Epithelial cell of umbilical artery (primary cell): Measurements from ENCODE around the gene SPTBN2. TPM values are rescaled to one million over a fixed set of nuclear protein-coding genes. Genes with fewer than 3 reads are reported as not detected.

Experiments
- total RNA-seq: library from RNA; depleted of rRNA; stranded (reverse); fragments of >200 nt; gene quantifications from 2 replicates; pipeline ENCODE4 v1.2.3, GENCODE V29; 2014

Gene SPTBN2
- total RNA-seq = 26.3 and 38.3 TPM in 2 replicates

DNA sequence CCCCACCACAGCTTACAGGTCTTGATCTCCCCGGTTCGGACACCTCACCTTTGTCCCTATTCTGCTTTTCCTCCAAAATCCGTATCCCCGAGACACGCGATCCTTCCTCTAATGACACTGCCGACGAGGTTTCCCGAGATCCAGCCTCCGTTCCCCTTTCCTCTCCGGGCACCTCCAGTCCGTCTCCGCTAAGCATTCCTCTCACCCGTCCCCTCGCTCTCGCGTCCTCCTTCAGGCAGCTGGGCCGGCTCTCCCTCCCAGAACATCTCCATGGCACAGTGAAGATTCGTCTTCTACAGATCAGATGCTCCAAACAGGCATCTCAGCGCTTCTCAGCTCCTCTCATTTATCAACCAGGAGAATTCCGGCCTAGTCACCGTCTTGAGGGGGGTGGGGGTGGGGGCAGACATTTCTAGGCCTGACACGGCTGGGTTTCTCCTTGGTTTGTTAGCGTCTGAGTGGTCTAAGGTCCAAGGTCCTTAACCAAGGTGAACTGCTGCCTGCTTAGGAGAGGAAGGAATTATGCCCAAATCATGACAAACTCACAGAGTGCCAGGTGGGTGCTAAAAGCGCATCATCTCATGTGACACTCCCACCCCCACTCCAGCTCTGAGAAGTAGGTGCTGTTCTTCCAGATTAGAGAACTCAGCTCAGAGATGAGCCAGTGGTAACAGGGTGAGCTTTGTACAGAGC is at the start of gene SPTBN2:
Gene SPTBN2 (minus strand): TSS at position 524 of the 693 bp plus-strand sequence. CDS start 7,976 bp downstream, outside the sequence.

DNA sequence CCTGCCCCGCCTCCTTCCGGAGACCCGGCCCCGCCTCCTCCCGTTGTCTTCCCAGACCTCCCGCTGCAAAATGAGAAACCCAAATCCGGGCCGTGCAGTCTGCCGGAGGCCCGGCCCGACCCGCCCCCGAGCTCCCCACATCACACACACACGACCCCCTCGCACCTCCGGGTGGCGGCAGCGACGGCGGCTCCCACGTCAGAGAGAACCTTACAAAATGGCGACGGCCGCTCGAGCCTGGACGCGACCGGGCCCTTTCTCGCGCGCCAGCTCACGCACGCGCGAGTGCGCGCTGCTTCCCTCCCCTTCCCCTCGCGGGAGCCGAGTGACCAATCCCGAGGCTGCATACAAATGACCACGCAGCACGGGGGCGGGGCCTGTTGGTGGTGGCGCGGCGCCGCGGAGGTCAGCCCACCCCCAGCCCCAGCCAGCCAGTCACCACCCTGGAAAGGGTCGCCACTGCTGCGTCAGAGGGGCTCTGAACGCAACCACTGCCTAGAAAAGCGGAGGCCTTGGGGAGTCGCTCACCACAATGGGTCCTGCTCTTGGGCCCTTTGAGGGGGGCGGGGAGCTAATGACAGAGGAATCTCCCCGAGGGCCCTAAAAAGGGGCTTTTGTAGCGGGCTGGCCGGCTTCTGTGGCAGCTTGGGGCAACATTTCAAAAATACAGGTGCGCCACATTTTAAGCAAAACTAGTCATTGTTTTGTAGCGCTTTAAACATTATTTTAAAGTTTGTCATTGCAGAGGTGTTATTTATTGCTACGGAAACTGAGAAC is 51.2 kb downstream of the SPTBN2 start, which contains the start of gene RBM4B:
Gene RBM4B (minus strand): TSS at position 289 of the 777 bp plus-strand sequence. CDS start 808 bp downstream, outside the sequence.

DNA sequence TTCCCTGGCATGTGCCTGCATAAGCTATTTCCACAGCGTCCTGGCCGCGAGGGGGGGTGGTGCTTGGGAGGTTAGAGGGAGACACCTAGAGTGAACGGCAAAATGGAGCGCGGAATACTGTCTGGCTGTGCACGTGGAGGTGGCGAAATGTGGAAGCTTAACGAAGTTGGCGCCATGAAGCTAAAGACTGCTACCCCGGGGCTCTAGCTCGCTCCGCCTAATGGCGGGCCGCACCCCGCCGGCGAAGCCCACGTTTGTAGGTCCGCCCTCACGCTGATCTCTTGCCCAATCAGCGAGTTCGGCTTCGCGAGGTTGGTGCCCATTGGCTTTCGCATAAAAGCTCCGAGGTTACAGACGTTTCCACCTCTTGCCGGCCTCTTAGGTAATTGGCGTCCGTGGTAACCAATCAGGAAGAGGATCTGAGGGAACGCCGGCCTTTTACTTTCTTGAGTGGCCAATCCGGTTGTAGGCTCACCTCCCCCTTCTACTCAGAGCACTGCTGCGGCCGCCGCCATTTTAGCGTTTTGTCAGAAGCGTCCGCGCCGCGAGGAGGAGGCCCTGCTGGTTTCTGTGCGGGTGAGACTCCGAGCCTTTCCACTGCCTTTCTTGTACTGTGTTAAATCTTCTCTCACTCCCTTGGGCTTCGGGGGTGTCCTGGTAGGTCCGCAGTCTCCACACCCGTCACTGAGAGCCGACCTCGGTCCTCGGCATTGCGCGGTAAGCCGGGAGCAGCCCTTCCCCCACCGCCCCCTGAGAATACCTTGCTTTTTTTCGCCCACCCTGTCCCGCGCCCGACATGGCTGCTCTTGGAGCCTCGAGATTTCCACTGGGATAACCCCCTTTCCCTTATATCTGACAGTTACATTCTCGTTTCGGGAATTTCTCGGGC is 90.6 kb downstream of the SPTBN2 start, which contains the start of gene RBM4:
Gene RBM4 (plus strand): TSS at position 527 of the 889 bp plus-strand sequence. CDS start 1,009 bp downstream, outside the sequence.

Other genes with a start within 250 kb of the SPTBN2 start
- 50.8 and 58.8 TPM in 2 replicates for gene DPP3, start 248.8 kb downstream of the SPTBN2 start, total RNA-seq
- 17.9 and 23.4 TPM in 2 replicates for gene BBS1, start 218.6 kb downstream of the SPTBN2 start, total RNA-seq
- gene ZDHHC24, start 183.2 kb downstream of the SPTBN2 start, total RNA-seq = 16.7 and 18.8 TPM in 2 replicates
- gene ACTN3, start 182.3 kb downstream of the SPTBN2 start, total RNA-seq = under 0.01 and 0.30 TPM in 2 replicates
- gene CTSF, start 160.6 kb downstream of the SPTBN2 start, total RNA-seq = 13.3 and 17.2 TPM in 2 replicates
- gene CCDC87, start 136.2 kb downstream of the SPTBN2 start, total RNA-seq = under 0.01 and 0.15 TPM in 2 replicates
- gene CCS, start 136.0 kb downstream of the SPTBN2 start, total RNA-seq = 46.4 and 49.2 TPM in 2 replicates
- gene RBM14, start 112.6 kb downstream of the SPTBN2 start, total RNA-seq = 16.6 and 41.8 TPM in 2 replicates
- 118 and 149 TPM in 2 replicates for gene RBM4, start 90.5 kb downstream of the SPTBN2 start, total RNA-seq
- gene RBM4B, start 51.3 kb downstream of the SPTBN2 start, total RNA-seq = 15.3 and 22.9 TPM in 2 replicates
- gene RCE1, start 114.2 kb upstream of the SPTBN2 start, total RNA-seq = 12.2 and 14.0 TPM in 2 replicates
- 15.0 and 19.8 TPM in 2 replicates for gene LRFN4, start 127.8 kb upstream of the SPTBN2 start, total RNA-seq
- 5.5 and 7.8 TPM in 2 replicates for gene PC, start 229.2 kb upstream of the SPTBN2 start, total RNA-seq
- gene C11orf86, start 246.1 kb upstream of the SPTBN2 start, total RNA-seq = not detected in 2 replicates